HG03196 (cell line): ENCODE measurements around the gene SLC24A5.

Experiments
- ATAC-seq: cut with Tn5 transposase; IDR thresholded peaks from one replicate; pipeline ENCODE4 v1.9.1; 2021; ENCODE audit not compliant: unreplicated experiment

Gene SLC24A5

DNA sequence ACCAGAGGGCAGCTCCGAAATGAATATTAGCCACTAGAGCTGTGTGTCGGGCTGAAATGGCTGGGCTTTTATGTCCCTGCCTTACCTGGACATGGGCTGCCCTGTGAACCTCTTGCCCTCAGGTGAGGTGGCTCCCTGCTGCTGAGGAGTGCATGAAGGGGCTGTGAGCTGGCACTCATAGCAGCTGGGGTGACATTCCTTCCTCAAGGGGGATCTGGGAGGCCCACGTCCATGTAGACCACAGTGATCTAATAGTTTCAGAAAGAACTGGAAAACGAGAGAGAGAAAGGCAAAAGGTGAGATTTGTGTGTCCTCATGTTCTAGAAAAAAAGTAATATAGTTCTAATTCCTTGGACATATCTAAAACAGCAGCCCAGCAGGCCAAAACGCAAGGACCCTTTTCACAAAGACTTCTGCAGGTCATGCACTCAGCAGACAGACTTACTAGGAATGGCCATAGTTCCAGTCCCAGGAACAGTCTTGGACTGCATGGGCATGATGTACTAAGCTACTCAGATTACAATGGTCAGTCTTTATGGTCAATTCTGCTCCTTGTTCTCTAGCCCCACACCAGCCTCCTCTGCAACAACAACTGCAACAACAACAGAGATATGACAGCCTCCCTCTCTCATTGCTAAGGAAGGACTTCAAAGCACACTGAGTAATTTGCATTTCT, 10.8 kb upstream of the SLC24A5 start:
- ATAC-seq, result no peak

DNA sequence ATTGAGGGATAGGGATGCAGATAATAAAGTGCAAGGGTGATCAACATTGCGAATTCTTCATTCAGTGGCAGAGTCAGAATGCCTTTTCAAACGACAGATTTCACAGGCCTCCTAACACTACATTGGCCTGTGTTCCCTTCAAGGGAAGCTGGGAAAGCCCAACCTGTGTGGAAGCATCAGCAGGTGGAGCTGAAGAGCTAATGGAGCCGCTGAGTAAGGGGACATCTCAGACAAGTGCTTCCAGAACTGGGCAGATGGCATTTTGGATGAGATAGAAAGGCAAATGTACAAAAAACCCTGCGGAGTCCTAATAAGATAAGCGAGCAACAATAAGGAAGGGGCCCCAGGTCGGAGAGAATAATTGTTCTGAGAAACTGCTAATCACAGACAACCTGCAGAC, 8.5 kb upstream of the SLC24A5 start:
- no peak for ATAC-seq

DNA sequence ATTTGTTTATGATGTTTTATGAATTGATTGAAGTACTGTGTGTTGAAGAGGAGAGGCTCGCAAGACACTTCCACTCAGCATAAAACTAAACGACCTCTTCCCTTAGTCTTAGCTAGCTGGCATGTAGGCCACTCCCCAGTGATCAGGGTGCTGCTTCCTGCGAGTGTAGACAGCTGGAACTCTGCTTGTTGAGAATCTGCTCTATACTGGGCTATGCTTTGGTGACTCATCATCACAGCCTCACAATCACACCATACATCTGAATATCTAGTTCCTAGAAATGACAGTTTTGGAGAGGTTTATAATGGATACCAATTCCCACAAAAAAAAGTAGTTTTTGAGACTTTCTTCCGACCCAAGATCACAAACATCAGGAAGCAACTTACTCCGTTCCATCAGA, 1.5 kb upstream of the SLC24A5 start:
- ATAC-seq, result no peak

DNA sequence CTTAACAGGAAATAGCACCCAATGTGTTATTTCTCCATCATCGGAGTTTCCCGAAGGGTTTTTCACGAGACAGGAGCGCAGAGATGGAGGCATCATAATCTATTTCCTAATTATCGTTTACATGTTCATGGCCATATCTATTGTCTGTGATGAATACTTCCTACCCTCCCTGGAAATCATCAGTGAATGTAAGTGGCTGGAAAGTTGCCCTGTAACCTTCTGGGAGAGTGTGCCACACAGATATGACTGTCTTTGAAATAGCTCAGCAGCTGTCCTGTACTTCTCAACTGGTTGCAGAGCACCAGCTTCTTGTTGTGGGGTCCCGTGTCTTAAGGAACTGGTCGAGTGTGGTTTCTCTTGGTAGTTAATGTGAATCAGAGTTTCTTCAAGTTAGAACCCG, 1.1 kb downstream of the SLC24A5 start:
- ATAC-seq, result no peak

DNA sequence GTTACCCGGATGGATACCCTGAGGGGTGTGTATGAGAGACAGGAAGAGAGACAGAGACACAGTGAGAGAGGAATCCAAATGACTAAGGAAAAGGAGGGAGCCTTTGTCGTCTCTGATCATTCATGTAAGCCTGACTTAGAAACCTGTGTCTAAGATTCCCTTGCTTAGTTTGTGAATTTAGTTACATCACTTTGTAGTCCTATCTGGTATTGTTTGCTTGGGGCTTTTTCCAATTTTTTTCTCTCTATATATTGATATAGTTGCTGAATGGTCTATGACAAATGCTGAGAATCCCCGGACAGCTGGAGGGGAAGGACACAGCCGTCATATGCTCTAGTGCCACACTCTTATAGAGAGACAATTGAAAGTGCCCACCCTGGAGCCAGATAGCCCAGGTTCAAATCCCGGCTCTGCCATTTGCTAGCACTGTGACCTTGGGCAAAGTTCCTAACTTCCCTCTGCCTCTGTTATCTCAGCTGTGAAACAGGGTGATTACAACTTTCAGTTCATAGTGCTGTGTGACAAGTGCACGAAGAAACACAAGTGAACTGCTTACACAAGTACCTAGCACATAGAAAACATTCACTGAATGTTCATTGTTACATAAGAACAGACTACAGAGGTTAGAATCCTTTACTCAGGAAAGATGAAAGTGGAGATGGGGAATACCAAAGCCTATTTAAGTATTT, 6.0 kb downstream of the SLC24A5 start:
- ATAC-seq, result no peak

DNA sequence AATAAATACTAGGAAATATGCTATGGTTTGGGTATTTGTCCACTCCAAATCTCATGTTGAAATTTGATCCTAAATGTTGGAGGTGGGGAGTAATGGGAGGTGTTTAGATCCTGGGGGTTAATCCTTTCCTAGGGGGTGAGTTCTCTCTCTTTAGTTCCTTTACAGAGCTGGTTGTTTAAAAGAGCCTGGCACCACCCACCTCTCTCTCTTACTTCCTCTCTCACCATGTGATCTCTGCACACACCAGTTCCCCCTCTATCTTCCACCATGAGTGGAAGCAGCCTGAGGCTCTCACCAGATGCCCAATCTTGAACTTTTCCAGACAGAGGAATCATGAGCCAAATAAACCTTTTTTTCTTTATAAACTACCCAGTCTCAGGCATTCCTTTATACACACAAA, 10.5 kb downstream of the SLC24A5 start:
- ATAC-seq, result no peak

DNA sequence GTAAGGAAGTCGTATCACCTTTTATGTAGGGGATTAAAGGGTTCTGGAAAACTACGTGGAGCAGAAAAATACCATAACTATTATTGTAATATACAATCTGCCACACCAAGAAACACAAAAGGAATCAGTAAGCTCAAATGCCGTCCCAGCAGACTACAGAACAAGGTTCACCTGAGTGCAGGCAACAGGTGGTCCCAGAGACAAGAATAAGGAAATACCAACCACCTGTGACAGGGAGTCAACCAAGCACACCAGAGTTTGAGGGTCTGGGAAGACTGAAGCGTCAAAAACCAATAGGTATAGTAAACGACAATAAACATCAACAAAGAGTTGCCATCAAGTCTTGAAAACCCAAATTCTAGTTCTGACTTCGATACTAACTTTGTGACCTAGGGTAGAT, 12.1 kb downstream of the SLC24A5 start:
- ATAC-seq, result no peak

DNA sequence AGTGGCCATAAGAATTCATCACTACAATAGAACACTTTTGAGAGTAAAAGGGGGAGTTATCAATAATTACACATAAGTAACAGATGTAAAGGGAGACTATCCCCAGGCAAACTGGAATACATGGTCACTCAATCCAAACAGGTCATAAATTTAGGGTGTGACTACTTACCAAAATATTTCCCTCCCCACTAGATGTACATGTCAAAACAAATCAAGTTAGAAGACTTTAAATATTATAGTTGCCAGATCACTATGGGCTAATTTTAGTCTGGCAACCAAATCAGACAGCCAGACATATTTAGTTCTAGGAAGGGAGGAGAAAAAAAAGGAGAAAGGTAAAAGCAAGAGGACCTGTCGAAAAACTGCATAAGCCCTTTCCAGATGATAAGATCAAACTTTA, 23.1 kb downstream of the SLC24A5 start:
- no peak for ATAC-seq

DNA sequence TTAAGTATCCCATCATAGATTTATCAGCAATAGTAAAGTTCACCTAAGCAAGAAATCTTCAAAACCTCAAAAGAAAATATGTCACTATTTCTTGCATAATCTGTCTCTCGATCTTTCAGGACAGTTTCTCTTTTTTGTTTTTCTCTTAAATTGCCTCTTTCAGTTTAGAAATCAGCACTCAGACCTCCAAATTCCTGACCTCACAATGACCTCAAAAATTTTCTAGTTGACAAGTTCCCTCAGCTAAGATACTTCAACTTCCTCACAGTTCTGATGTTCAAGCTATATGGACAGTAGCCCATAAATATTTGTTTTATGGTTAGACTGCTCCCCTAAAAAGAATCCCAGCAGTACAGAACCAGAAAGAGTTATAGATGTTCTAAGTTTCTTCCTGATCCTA, 24.1 kb downstream of the SLC24A5 start:
- ATAC-seq, result no peak

DNA sequence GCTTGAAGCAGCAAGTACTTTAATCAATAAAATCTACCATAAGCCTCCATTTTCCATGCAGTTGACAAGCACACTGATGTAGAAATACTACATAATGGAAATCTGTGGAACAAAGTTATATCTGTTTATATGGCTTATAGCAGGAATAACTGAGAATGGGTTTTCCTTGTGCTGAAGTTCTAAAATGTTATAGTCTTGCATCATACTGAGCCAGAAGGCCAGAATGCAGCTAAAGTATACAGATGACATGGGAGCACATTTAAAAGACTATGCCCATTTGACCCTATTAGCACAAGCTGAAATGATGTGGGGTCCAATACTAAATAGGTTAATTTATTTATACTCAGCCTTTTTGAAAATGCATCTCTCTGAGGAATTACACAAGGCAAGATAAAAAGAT, 25.1 kb downstream of the SLC24A5 start:
- no peak for ATAC-seq

DNA sequence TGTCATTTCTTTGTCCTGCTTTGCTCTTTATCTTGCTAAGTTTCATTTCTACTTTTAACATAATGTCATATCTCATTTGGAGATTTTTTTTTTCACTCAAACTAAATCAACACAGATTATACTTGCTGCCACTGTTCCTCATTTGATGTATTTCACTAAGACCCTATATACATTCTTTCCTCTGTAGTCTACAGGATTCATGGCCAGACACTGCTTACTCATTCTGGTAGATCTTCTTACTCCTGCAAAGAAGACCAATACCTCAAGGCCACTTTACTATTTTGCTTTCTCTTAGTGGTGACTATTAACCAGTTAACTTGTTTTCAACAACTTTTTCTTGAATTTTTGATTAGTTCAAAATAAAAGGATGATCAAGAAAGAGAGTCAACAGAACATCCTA, 26.6 kb downstream of the SLC24A5 start:
- ATAC-seq, result no peak

DNA sequence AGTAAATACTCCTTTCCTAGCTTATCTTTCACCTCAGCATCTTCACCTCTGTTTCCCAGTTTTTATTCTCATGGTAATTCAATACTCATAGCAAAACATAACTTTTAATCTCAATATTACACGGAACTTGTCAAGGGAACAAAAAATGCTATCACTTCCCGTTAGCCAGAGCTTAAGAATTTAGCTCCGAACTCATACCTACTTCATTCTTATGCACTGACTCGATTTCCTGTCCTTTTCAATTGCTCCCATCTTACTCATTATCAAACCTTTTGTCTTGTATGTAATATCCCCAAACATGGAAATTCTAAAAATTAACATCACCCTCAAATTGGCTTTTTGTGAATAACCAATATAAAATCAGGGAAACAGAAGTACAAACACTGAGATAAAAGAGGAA, 29.1 kb downstream of the SLC24A5 start:
- ATAC-seq, result no peak

DNA sequence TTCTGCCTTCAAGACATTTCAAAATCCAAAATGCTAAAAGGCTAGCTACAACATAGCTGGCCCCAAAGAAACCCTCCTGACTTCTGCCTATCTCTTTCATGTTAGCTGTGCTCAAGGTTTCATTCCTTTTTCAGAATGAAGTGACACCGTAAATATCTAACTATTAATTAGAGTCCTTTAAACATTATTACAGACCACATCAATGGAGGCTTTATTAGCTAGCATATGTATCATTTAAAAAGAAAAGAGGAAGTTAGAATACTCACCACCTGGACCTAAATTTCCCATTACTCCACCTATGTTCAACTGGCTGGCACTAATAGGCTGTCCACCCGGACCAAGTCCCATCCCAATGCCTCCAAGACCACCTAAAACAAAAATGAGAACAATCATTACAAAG, 32.7 kb downstream of the SLC24A5 start:
- no peak for ATAC-seq

DNA sequence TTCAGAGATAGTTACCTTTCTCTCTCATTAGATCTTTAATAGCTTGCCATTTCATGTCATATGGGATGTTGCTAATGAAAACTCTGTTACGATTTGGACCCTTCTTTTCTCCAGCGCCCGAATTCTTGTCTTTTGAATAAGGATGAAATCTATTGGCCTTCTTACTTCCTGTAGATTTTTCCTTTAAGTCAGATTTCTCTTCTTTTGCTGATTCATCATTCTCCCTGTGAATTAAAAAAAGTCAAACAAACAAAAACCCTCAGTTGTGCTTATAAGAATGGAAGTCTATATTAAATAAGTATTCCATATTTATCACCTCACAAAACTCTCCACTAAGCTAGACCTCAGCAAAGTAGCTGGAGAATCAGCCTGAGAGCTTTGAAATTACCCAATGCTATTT, 47.8 kb downstream of the SLC24A5 start:
- no peak for ATAC-seq

DNA sequence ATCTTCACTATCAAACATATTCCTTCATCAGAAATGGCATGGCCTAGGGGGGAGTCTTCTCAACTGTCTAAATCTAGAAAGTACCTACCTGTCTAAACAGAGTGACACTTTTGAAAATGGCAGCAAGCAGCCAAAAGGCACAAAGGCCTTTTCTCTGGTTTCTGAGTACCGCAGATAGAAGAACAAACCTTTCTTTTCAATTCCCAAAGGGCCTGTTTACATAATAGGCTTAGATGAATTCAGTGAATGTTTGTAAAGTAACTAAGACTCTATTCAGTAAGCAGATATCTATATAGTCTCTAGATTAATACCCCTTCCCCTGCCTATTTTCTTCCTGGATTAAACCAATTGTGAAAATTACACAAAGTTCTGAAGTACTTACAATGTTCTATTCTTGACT, 50.2 kb downstream of the SLC24A5 start:
- ATAC-seq, result no peak

DNA sequence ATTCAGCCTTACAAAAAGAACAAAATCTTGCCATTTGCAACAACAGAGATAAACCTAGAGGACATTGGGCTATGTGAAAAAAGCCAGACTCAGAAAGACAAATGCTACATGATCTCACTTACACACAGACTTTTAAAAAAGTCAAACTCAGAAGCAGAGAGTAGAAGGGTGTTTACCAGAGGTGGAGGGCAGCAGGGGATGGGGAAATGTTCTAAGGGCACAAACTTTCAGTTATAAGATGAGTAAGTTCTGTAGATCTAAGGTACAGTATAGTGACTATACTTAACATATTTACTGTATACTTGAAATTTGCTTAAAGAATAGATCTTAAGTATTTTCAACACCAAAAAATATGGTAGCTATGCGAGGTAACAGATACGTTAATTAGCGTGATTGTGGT, 54.3 kb downstream of the SLC24A5 start:
- ATAC-seq, result peak; percentile 32

DNA sequence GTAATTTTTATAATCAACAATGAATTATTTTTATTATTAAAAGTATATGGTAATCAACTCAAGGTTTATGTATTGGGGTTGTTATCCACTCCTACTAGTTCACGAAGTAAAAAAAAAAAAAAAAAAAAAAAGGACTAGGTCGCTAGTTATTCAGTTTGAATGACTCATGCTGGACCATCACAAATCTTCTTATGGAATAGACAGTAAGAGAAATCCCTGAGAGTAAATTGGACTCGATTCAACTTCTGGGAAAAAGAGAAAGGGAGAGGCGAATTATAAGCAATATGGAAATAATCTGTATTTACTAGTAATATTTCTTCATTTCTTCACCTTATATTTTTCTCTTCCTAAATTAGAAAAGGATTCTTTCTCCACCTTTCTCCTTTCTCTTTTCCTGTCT, 55.3 kb downstream of the SLC24A5 start:
- no peak for ATAC-seq

DNA sequence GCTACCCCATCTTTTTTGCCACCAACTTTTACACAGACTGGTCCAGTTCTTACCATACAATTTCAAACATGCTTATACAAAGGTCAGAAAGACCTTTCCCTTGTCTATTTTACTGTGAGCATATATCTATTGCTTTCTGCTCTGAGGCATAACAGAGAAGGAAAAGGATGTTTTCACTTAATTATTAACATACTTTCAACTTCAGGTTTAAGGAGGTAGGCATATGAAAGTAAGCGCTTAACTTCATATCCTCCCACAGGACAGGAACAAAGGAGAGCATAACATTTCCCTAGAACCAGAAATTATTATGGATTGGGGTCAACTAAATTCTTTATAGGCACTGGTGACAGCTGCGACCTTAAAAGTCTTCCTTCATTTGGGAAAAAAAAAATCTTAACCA, 56.2 kb downstream of the SLC24A5 start:
- ATAC-seq, result no peak

DNA sequence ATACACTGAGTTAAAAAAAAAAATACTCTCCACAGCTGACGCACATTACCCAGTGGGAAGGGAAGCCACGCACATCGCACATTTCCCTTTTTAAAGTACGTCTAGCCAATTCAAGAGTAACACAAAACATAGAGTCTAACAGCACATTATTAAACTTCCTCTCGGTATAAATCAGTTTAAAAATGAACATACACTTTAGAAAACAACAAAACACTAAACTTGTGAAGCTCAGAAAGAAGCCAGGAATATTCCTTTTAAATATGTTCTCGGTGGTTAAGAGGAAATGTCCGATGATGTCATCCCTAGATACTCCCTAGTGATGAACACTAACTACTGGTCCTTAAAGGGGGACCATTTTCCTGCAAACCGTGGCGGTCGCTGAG, 56.6 kb downstream of the SLC24A5 start:
- peak; percentile 61 for ATAC-seq

DNA sequence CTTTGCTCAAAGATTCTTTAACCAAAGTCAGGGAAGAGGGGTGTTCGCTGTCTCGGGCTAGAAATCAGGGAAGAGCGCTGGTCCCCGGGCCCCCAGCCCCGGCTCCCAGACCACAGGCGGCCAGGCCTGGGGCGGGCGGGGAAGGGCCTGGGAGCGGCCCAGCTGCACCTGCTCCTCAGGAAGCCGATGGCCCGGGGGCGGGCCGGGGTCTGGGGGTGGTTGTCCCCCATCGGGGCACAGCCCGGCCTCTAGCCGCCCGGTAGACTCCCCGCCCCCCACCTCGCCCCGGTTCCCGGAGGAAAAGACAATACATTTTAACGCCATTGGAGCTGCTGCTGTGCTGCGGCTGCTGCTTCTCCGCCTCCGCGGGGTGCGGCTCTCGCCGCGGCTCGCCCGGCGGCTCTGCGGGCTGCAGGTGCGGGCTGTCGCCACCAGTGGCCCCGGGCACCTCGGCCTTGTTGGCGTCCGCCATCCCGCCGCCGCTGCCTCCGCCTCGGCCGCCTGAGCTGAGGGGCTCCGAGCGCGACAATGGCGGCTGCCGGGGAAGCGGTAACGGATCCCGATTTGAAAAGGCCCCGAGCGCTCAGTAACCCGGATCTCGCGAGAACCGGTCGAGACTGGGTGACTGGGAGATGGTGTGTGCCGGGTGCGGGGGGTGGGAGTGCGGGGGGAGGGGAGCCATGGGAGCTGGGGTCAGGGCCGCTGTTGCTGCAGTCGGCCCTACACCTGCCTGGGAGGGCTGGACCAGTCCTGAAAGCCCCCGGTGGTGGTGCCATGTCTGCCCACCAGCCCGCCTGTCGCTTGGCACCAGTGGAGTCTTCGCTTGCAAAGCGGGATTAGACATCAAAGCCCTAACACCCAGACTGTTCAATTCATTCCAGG, 57.2 kb downstream of the SLC24A5 start, which contains the start of gene MYEF2:
Gene MYEF2 (minus strand): TSS at position 530 of the 882 bp plus-strand sequence. CDS start 58 bp downstream, at position 472.
- ATAC-seq, result peak; percentile 58

DNA sequence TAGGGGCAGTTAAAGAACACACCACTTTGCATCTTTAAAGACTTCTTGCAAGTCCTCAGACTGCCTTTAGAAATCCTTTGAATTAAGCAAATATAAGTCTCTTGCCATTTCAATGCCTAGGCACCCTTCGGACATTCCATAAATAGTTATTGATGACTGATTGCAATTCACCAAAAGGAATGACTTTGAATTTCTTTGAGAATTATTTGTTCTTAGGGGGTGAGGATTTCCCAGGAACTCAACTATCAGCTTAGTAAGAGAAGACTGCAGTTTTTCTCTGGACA, 57.8 kb downstream of the SLC24A5 start:
- ATAC-seq, result no peak

DNA sequence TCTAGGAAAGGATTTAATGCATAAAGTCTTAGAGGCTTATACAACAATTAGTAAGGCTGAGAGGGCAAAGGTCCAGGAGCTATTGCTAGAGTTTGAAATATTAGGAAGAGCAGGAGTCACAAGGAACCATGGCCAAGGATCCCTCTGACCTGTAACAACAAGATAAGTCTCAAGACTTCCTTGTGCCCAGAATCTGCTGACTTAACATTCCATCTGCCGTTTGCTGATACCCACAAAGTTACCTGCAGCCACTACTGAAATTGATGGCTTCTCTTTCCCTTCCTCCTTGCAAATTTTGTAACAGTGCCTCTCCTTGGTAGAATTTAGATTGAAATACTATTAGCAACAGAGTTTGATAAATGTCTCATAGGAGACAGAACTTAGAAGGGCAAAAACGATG, 62.0 kb downstream of the SLC24A5 start:
- ATAC-seq, result no peak
